Measurements from ENCODE around the gene TRIM31.
A peak's percentile ranks its signal among the peaks of the same experiment; 100 is the strongest.
"Not testable (repeated sequence)": the region's sequence is repeated elsewhere in the genome, so short reads cannot be mapped to it uniquely, and the experiment has no call there.

The TRIM31 gene

DNA sequence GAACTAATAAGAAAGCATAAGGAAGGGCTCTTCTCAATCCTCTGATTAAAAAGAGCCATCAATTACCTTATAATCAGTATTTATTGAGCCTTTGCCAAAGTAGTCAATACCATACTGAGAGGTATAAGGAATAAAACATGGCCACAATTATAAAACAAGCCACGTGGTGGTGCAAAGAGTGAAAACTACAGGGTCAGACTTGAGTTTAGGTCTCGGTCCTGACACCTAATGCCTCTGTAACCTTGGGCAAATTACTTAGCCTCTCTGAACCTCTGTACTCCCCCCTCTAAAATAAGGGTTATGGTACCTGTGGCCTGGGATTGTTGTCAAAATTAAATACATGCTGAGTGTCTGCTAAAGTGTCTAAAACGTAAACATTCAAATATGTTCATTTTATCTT is 36.3 kb upstream of the TRIM31 start:
- no peak for FAIRE-seq

DNA sequence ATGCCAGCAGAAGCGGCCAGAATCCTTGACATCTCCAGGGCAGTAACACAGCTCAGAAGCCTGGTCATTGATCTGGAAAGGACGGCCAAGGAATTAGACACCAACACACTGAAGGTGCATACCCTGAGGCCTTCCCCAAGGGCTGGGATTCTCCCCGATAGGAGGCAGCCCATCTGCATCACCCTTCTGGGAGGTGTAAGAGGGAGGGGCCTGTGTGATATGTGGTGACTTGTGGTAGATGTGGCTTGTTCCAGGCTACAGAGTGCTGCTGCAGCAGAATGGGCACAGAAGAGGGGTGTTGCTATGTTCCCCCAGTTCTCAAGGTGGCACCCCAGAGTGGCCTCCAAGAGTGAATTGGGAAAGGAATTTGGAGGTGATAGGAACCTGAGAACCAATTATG is 34.2 kb upstream of the TRIM31 start:
- no peak for FAIRE-seq

DNA sequence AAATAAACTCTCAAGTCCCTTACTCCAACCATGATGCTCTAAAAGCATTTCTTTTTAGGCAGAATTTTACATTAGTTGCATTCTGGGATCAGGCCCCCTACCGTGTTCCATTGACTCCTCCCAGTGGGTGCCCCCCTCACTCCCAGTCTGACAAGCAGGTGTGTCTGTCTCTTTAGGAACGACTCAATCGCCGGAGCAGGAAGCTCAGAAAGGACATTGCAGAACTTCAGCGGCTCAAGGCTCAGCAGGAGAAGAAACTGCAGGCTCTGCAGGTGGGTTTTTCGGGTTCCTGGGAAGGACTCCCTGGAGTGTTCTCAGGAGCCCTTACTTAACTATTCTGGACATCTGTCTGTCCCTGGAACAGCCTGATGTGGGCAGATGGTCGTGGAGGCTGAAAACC is 32.9 kb upstream of the TRIM31 start:
- FAIRE-seq: no peak

DNA sequence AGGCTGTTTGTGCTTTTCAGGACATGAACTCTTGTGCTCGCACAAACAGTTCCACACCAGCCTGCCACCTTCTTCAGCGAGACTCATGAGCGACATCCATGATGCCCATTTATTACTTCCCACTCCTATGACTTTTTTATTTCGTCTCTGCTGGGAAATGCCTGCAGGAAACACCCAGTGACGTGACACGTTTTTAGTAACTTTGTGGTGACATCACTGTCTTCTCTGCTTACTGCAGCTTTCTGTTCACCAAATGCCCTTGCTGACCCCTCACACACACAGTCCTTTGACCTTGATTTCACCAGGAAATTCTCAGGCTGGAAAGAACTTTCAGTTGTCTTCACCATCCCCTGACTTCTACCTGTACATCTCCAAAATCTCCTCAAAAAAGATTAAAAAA is 31.9 kb upstream of the TRIM31 start:
- FAIRE-seq: no peak

DNA sequence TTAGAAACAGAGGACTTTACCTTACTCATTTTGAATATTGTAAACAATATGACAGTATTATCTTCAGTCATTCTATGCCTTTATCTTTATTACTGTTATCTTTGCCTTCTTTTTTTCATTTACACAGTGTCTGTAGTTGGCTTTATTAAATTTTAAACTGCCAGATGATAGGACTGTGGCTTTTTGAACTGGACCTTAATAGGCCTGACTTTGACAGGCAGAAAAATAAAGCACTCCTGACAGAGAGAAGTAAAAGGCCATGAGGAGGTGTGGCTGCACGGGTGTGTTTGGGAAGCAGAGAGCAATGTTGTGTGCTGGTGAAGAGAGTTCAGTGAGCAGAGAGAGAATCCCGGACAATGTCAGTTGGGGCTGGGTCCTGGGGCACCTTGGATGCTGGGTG is 30.9 kb upstream of the TRIM31 start:
- FAIRE-seq: no peak

DNA sequence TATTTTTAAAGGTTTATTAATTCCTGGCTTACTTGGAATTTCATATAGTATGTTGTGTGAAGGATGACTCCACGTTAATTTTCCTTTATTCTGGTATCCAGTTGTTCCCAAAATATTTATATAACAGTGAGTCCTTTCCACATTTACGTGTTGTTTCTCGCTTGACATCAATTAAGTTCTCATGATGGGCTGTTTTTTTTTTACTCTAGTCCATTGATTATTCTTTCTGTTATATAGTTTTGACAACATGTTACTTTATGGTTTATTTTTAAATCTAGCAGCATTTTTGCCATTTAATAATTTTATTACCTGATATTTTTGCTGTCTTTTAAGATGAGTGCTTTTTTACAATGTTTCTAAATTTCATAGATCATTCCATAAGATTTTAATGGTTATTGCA is 29.8 kb upstream of the TRIM31 start:
- FAIRE-seq: no peak

DNA sequence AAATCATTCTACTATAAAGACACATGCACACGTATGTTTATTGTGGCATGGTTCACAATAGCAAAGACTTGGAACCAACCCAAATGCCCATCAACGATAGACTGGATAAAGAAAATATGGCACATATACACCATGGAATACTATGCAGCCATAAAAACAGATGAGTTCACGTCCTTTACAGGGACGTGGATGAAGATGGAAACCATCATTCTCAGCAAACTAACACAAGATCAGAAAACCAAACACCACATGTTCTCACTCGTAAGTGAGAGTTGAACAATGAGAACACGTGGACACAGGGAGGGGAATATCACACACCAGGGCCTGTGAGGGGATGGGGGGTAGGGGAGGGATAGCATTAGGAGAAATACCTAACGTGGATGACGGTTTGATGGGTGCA is 27.4 kb upstream of the TRIM31 start:
- FAIRE-seq: not testable (repeated sequence)

DNA sequence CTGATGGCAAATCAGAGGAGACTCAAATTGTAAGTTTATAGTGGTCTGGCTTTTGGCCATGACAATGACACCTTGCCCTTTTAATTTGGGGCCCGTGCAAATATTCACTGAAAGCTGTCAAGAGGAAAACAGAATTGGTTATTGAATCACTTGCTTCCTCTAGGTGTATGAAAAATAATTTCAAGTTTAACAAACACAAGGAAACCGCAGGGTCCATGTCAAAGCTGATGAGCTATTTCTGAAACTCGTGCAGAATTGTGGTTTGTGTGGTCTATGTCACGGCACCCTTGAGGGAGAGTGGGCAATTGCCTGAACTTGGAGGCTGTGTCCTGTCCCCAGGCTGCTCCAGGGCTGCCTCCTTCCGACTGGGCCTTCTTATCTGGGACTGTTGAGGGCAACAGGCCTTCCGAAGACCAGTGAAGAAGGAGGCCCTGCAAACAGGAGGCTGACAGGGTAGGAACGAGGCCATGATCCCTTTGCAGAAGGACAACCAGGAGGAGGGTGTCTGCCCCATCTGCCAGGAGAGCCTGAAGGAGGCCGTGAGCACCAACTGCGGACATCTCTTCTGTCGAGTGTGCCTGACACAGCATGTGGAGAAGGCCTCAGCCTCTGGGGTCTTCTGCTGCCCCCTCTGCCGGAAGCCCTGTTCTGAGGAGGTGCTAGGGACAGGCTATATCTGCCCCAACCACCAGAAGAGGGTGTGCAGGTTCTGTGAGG is 23.8 kb upstream of the TRIM31 start:
- no peak for FAIRE-seq

DNA sequence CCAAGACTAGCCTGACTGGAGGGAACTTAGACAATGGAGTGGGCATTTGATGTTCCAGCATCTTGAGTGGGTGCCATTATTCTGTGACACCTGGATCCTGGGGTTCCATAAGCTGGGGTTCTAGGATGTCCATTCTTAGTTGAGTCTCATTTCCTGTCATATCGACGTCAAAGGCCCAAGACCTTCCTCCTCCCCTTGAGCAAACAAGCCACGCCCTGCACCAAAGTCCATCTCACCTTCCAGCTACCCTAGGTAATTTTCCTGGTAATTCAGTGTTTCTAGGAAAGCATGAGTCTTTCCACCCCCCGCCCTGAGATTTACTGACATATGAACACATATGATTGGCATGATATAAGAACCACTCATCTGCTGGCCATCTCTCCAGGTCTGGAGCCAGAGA is 22.9 kb upstream of the TRIM31 start, which contains the start of gene TRIM40:
Gene TRIM40, plus strand, starts transcription at position 384 of the 400 bp plus-strand sequence. CDS start 897 bp downstream, outside the sequence.
- FAIRE-seq: no peak

DNA sequence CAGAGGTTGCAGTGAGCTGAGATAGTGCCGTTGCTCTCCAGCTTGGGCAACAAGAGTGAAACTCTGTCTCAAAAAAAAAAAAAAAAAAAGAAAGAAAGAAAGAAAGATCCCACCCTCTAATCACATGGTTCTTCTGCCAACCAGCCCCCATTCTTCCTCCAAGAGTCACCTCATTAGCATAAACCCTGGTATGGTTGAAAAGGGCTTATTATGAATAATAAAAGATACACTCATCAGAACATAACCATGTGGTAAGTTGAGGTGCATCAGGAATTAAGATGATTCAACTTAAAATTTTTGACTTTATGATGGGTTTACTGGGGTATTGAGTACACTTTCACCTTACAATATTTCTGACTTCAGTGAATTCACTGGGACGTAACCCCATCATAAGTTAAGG is 22.3 kb upstream of the TRIM31 start:
- FAIRE-seq: no peak

DNA sequence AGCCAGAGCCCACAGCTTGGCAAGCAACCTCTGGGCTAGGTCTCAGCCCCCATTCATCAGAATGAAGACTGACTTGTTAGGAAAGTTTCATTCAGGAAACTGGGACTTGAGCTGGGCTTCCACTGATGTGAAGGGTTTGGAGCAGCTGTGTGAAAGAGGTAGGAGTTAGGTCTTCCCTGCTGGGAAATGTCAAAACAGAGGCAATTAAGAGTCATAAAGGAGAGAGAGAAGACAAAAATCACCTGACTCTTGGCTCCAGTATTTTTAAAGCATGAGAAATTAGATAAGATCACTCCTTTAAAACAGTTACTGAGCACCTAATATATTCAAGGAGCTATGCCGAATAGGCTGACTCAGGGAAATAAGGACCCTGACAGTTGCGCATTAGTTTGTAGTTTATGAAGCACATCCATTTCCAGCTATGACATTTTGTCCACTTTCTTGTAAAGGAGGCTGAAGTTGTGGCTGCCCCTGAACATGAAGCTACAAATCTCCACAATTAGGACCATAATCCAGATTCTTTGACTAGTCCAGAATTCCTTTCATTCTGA is 19.1 kb upstream of the TRIM31 start:
- FAIRE-seq: no peak

DNA sequence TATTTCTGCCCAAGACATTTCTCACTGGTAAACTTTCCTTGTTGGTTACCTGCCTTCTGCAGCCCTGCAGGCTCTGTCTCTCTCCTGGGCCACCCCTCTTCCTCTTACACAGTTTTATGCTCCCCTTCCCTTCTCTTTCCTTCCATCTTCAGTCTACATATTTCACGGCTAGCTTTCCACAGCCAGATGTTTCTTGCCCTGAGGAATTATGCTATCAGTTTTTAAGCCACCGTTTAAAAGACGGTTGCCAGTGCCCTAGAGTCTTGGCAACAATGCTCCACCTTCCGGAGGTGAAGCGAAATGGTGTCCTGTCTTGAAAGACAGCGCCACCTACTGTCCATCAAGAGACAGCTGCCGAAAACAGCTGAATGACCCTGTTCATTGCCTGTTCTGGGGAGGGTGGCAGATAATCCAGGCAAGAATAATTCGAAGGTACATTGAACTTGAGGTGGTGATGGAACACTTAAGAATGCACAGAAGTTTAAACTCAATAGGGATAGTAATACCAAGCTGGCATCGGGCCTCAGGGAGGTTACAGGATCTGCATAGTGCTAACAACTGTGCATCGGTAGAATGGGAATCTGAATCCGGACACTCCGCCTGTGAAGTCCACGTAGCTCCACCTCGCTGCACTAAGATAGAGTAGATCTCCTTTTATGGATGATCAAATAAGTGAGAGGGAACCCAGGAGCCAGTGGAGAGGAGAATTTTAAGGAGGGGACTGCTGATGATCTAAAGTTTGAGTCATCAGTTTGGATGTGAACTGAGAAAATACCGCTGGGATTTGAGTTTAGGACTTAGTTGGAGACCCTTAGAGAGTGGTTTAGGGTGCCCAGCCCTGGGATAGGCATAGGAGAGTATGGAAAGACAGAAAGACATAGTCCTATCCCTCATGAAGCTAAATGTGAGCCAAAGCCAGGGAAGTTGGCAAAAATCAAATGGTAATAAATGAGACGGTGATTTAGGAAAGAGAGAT is 18.3 kb upstream of the TRIM31 start:
- FAIRE-seq: peak; percentile 86

DNA sequence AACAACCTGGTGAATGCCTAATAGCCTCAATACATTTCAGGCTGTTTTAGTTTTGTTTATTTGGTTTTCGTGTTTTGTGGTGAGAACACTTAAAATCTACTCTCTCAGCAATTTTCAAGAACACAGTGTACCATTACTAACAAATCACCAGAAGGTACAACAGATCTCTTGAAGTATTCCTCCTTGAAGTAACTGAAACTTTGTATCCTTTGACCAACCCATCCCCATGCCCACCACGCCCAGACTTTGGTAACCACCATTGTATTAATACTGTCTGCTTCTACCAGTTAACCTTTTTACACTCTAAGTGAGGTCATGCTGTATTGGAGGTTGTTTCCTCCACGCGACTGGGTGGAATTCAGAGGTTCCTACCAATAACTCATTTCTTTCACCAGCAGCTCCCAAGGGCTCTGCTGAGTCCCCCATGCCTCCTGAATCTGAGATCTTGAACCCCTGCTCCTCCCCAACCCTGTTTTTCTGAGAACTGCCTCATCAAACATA is 17.3 kb upstream of the TRIM31 start:
- no peak for FAIRE-seq

DNA sequence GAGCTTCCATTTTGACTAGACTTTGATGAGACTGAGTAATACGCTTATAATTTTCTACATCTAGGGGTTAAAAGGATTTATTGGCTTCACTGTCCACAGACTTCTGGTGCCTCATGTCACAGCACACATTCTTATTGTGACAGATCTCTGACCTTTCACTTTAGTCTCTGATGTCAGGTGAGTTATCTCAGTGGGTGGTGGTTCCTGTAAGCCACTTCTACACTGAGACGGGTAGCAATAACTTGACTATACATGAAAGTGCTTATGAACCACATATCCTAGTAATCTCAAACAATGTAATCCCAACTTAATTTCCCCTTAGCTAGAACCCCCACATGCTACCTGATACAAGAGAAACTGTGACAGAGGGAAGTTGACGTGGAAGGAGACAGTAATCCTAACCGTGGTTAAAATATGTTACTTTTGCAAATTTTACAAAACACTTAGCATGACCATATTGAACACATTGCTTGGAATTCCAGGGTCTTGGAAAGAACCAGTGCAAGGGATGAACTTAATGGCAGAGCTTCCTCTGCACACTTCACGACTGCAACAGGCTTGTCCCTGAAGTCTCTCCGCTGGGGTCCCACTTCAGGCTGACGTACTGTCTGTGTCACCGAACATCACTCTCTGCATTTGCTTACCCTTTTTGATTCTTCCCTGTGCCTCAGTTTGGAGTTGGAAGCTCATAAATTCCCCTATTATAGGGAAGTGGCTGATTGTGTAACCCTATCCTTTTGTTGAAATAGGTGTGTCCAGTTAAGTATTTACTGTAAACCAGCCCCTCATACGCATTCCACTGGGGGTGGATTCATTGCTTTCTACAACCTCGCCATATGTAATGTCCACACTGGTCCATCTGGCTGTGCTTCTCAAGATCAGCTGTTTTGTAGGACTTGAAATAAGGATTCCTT is 16.6 kb upstream of the TRIM31 start:
- no peak for FAIRE-seq

DNA sequence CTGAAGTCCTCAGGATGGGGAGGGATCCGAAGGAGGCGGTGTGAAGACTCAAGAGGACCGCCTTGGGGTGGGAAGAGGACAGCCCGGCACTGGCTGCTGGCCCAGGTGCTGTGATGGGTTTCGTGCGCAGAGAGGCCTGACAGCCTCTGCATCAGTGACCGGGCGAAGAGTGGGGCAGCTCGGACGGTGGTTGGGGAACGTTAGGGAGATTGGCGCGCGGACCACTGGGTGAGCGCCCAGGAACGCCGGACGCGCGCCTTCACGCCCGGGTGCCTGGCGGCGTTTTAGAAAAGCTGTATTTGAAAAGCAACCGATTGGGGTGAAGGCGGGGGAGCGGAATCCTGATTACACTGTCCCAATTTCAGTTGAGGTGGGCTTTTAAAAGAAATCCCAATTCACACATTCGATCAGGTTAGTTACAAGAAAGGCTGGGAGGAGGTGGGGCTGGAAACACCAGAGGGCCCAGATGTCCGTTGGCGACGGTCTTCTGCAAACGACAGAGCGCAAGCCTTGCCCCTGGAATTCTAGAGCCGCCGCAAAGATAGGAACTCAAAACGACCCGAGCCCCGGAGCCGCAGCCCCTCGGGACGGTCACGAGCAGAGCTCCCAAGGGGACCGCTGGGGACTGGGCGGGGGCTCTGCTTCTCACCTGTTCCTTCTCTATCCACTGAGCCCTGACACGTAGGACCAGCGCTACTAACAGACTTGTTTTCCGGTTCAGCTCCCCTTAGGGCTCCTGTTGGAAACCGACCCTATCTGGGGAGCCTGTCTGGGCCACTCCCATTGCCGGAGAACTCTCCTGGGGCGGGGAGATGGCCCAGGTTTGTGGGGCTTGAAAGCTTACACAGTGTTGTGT is 14.6 kb upstream of the TRIM31 start:
- FAIRE-seq: no peak

DNA sequence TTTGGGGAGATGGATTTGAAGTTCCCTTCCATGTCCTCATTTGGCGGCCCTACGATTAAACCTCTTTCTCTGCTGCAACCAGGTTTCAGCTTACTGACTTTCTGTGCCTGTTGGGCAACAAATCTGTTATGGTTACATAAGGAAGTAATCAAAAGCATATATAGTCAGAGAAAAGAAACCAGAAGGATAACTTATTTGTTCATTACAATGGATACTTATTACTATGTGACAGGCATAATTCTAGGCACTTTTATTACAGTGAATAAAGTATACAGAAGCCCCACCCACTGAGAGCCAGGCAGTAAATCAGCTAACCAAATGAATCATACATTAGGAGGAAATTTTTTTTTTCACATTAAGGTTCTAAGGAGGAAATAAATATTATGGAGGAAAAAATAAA is 9.6 kb upstream of the TRIM31 start:
- FAIRE-seq: no peak

DNA sequence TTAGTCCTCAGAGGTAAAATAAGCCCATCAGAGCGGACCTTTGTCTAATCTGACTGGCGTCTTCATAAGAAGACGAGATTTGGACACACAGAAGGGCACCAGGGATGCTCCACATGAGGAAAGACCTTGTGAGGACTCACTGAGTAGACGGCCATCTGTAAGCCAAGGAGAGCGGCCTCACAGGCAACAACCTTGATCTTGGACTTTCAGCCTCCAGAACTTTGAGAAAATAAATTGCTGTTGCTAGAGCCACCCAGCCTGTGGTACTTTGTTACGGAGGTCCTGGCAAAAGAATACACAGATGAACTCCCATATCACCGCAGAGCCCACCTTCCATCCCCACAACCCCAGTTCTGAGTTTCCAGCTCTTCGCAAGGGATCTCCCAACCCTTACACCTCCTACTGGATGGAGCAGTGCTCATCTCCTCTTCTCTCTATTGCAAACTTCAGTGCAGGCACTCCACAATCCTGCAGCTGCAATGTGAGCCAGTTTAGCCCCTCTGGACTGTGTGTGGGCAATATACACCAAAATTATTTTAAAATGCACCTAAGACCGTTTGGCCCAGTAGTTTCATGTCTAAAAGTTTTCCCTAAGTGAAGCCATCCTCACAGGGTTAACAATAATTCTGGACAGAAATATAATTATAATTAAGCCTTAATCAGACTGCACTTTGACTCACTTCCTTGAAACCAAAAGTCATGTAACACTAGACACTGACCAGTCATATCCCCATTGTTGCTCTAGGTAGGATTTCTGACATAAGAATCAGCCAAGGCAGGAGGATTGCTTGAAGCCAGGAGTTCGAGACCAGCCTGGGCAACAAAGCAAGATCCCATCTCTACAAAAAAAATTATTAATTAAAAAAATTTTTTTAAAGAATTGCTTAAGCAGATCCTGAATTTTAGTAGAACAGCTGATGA is 8.8 kb upstream of the TRIM31 start:
- FAIRE-seq: no peak

DNA sequence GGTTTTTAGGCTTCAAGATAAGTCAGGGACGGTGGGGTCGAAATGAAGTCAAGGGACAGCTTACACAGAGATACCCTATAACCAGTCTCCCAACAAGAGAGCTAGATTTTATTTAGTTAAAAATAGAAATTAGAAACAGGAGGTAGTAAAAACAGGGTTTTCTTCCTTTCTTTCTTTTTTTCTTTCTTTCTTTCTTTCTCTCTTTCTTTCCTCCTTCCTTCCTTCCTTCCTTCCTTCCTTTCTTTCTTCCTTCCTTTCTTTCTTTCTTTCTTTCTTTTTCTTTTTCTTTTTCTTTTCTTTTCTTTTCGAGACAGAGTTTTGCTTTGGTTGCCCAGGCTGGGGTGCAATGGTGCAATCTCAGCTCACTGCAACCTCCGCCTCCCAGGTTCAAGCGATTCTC is 5.8 kb upstream of the TRIM31 start:
- not testable (repeated sequence) for FAIRE-seq

DNA sequence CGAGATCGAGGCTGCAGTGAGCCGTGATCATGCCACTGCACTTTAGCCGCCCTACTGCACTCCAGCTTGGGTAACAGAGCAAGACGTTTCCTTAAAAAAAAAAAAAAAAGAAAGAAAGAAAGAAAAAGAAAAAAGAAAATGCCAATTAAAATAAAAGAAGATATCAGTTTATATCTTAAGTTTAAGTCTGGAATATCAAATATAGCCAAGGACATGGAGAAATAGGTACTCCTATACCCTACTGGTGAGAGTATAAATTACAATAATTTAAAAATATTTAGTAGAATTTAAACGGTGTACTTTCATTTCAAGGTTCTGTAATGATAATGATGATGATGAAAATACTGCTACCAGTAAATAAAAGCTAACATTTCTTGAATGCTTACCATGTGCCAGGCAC is 3.8 kb upstream of the TRIM31 start:
- FAIRE-seq: no peak

DNA sequence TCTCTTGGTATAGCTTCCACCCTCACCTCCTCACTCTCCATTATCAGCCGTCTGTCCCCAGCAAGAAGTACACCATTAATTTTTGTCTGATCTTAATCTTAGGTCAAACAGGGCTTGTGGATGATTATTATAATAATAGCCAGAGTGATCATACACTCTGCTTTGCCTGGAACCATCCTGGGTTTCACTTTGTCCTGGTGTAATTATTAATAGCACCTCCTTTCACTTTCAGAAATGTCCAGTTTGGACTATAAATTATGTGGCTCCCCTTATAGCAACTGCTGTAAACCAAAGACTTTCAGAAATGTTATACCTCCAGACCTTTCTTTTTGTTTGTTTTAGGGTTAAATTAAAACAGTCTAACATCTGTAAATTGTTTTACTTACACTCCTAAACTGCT is 951 bp upstream of the TRIM31 start:
- no peak for FAIRE-seq
